Measurements from ENCODE around the gene NUP153. TPM values are rescaled to one million over a fixed set of nuclear protein-coding genes. Genes with fewer than 3 reads are reported as not detected.

The NUP153 gene
- total and polyA plus RNA-seq, 2 donors (not counting 1 experiment from before 2014, with no cell fraction given) = 17.9 to 70.5 TPM

GRCh38 chr6:17728551-17729222 lies 22.0 kb upstream of the NUP153 start:
- intact Hi-C loops (cut with micrococcal nuclease) = no loop called here
- H3K27me3 Mint-ChIP-seq = peaks cover 3% of the 10 kb centered on the region
- no peak overlapping the region for H3K4me3 ChIP-seq (ENCODE audit: control extremely low read depth in 1 of 5, extremely low read depth in 1 of 5, insufficient read depth in 1 of 5, low read depth in 2 of 5, low read length in 4 of 5)
- H3K79me2 ChIP-seq (ENCODE audit: control insufficient read depth, insufficient read depth, low read length) = no peaks in the 10 kb centered on the region
- H3K4me1 Mint-ChIP-seq = no peaks in the 10 kb centered on the region
- H3K9ac ChIP-seq (ENCODE audit: low read length) = no peak overlapping the region
- H3K27ac ChIP-seq (ENCODE audit: low read length in 2 of 2) = no peak overlapping the region
- ATAC-seq (ENCODE audit: low read depth) (no peak), DNase-seq (no peak)
- no peak for TF ChIP-seq EZH2 (IDR thresholded peaks at IDR 0.05; ENCODE audit: borderline replicate concordance, insufficient read depth, low read depth, low read length, poor library complexity, severe bottlenecking)
- no peak for TF ChIP-seq CTCF (IDR thresholded peaks at IDR 0.05)
- H3K9me3 ChIP-seq (ENCODE audit: control extremely low read depth in 1 of 3, control insufficient read depth in 2 of 3, insufficient read depth in 1 of 3, low read length in 2 of 3) = peaks cover 0 to 3% (median 0%) of the 10 kb centered on the region in 3 donors
- no peaks in the 10 kb centered on the region for H3K27me3 ChIP-seq (replicated peaks in 1 of 4; ENCODE audit: control extremely low read depth in 1 of 4, control insufficient read depth in 3 of 4, insufficient read depth in 4 of 4, low read length in 3 of 4)
- ChIA-PET CTCF (no interaction called here), POLR2A (no interaction called here)
- H3K4me3 Mint-ChIP-seq = no peak overlapping the region
- no peak overlapping the region for H2AFZ ChIP-seq (ENCODE audit: insufficient read depth, low read depth, low read length, poor library complexity, severe bottlenecking)
- no peaks in the 10 kb centered on the region for H3K36me3 ChIP-seq (replicated peaks in 1 of 2; ENCODE audit: control extremely low read depth in 1 of 2, control insufficient read depth in 1 of 2, extremely low read depth in 1 of 2, insufficient read depth in 2 of 2, low read length in 1 of 2)
- no peaks in the 10 kb centered on the region for H3K4me1 ChIP-seq (ENCODE audit: control insufficient read depth in 2 of 2, insufficient read depth in 2 of 2, low read length in 2 of 2)
- H4K20me1 ChIP-seq (ENCODE audit: control insufficient read depth, insufficient read depth, low read length, poor library complexity, severe bottlenecking) = no peaks in the 10 kb centered on the region
- peaks cover 7% of the 10 kb centered on the region for H3K9me3 Mint-ChIP-seq (ENCODE audit: insufficient read depth)
- WGBS (ENCODE audit: insufficient coverage) = 98% methylated on average over 49 of the region's 49 CpGs
- H3K27ac Mint-ChIP-seq = no peak overlapping the region
- H3K4me2 ChIP-seq (replicated peaks; ENCODE audit: low read depth, low read length, poor library complexity, severe bottlenecking) = no peak overlapping the region

- peaks cover 7% of the 10 kb centered on the region for H3K9me3 Mint-ChIP-seq (ENCODE audit: insufficient read depth)
- H4K20me1 ChIP-seq (ENCODE audit: control insufficient read depth, insufficient read depth, low read length, poor library complexity, severe bottlenecking) = no peaks in the 10 kb centered on the region
- H3K4me1 Mint-ChIP-seq = no peaks in the 10 kb centered on the region
- 25% methylated on average over 6 of the region's 6 CpGs for WGBS (ENCODE audit: insufficient coverage)
- H3K4me1 ChIP-seq (ENCODE audit: control insufficient read depth in 2 of 2, insufficient read depth in 2 of 2, low read length in 2 of 2) = no peaks in the 10 kb centered on the region
- H3K27me3 Mint-ChIP-seq = peaks cover 14% of the 10 kb centered on the region
- no peaks in the 10 kb centered on the region for H3K27me3 ChIP-seq (replicated peaks in 1 of 4; ENCODE audit: control extremely low read depth in 1 of 4, control insufficient read depth in 3 of 4, insufficient read depth in 4 of 4, low read length in 3 of 4)
- H3K79me2 ChIP-seq (ENCODE audit: control insufficient read depth, insufficient read depth, low read length) = no peaks in the 10 kb centered on the region
- ATAC-seq (ENCODE audit: low read depth) (no peak), DNase-seq (no peak)
- TF ChIP-seq EZH2 (IDR thresholded peaks at IDR 0.05; ENCODE audit: borderline replicate concordance, insufficient read depth, low read depth, low read length, poor library complexity, severe bottlenecking) = no peak
- CTCF ChIA-PET = no interaction called here
- H3K27ac Mint-ChIP-seq = no peak overlapping the region
- H3K27ac ChIP-seq (ENCODE audit: low read length in 2 of 2) = no peak overlapping the region
- intact Hi-C loops (cut with micrococcal nuclease) = no loop called here
- POLR2A ChIA-PET = no interaction called here
- H3K9me3 ChIP-seq (ENCODE audit: control extremely low read depth in 1 of 3, control insufficient read depth in 2 of 3, insufficient read depth in 1 of 3, low read length in 2 of 3) = peaks cover 0 to 3% (median 0%) of the 10 kb centered on the region in 3 donors
- H3K36me3 ChIP-seq (replicated peaks in 1 of 2; ENCODE audit: control extremely low read depth in 1 of 2, control insufficient read depth in 1 of 2, extremely low read depth in 1 of 2, insufficient read depth in 2 of 2, low read length in 1 of 2) = no peaks in the 10 kb centered on the region
- H3K4me3 ChIP-seq (ENCODE audit: control extremely low read depth in 1 of 5, extremely low read depth in 1 of 5, insufficient read depth in 1 of 5, low read depth in 2 of 5, low read length in 4 of 5) = no peak overlapping the region
- H3K4me3 Mint-ChIP-seq = no peak overlapping the region
- no peak overlapping the region for H3K4me2 ChIP-seq (replicated peaks; ENCODE audit: low read depth, low read length, poor library complexity, severe bottlenecking)
- no peak overlapping the region for H2AFZ ChIP-seq (ENCODE audit: insufficient read depth, low read depth, low read length, poor library complexity, severe bottlenecking)
- H3K9ac ChIP-seq (ENCODE audit: low read length) = no peak overlapping the region
Observed at GRCh38 chr6:17725083-17725482, 18.4 kb upstream of the NUP153 start.
